GM12891 (cell line): ENCODE results near the gene PARP3.

Experiments used
- PAX5 ChIP-seq: IDR thresholded peaks from 2 replicates; pipeline ENCODE4 v1.6.1; 2011; ENCODE audit warnings: low read length, moderate library complexity, mild to moderate bottlenecking; ENCODE audit not compliant: insufficient read depth, severe bottlenecking
- POLR2A ChIP-seq: IDR thresholded peaks from 2 replicates; pipeline ENCODE4 v1.6.1; 2011; ENCODE audit warnings: low read depth, low read length, control low read depth
- POLR2AphosphoS5 ChIP-seq: IDR thresholded peaks from 2 replicates; pipeline ENCODE4 v1.6.1; 2011; ENCODE audit warnings: low read depth, low read length, control low read depth
- TAF1 ChIP-seq: IDR thresholded peaks from 2 replicates; pipeline ENCODE4 v1.6.1; 2011; ENCODE audit warnings: low read depth, low read length, control low read depth

- TF ChIP-seq POLR2A (no peak), PAX5 (no peak), TAF1 (no peak), POLR2AphosphoS5 (no peak)
Measured at GRCh38 chr3:51932471-51933370, 9.4 kb upstream of the PARP3 start.
